Embryonic facial prominence (tissue), 1 donor: ENCODE measurements around the gene TMEM150B.

Source experiments
- DNase-seq: peaks from one replicate; pipeline ENCODE4 v3.0.0-alpha.2; 2016; ENCODE audit errors: extremely low spot score

The TMEM150B gene

DNA sequence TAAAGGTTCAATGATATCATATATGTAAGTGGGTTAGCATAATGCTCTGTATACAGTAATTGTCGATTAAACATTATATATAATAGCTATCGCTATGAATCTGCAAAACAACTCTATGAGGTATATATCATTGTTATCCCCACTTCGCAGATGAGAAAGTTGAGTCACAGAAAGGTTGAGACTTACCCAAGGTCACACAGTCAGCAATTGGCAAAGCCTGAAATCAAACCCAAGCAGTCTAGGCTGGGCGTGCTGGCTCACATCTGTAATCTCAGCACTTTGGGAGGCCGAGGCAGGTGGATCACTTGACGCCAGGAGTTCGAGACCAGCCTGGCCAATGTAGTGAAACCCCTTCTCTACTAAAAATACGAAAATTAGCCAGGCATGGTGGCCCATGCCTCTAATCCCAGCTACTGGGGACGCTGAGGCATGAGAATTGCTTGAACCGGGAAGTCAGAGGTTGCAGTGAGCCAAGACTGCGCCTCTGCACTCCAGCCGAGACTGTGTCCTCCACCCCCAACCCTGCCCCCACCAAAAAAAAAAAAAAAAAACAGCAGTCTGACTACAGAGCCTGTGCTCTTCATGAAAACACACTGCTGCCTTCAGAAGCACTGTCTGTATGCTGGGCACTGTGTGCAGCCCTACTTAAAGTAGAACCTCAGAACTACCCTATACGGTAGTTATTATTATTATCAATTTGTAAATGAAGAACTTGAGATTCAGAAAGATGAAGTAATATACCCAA, 46.6 kb downstream of the TMEM150B start:
- no peak for DNase-seq

DNA sequence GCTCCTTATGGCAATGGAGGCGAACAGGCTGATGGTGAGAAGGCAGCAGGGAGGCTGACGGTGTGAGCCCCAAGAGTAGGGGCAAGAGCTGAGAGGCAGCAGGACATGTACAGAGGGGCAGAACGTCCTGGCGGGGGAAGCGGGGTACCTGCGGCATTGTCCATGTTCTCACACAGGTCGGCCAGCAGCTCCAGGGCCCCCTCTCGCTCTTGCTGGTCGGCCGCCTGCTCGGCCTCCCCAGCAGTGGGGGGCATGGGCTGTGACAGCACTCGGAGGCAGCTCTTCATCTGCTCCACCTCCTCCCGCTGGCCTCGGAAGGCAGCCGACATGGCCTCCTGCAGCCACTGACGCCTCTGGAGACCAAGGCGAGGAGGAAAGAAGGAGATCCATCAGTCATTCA, 47.6 kb downstream of the TMEM150B start:
- DNase-seq = no peak

DNA sequence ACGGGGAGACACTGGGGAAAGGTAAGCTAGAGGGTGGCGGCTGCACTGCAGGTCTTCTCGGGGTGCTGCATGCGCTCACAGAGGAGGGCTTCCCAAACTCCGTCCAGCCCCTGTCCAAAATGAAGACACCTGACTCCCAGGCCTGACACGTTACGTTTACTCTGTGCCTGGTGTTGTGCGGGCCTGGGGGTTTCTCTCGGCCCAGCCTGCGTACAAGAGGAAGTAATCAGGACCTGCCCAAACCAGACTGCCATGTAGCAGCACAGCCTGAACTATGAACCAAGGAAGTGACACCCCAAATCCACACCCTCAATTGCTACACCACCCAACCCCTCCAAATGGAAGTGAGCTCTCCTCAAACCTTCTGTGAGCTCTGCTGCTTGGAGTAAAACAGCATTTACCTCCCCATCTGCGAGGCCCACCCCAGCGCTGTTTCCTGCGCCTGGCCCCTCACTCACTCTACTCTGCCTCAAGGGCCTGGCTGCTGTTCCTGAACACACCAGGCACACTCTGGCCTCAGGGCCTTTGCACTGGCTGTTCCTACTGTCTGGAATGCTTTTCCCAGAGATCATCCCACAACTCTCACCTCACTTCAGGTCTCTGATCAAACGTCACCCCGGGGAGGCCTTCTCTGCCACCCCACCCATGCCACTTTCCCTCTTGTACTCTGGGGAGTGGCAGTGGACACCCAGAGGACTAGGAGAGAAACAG, 48.3 kb downstream of the TMEM150B start:
- no peak for DNase-seq

- DNase-seq = no peak
Observed at GRCh38 chr19:55275851-55276719, 49.1 kb downstream of the TMEM150B start.

DNA sequence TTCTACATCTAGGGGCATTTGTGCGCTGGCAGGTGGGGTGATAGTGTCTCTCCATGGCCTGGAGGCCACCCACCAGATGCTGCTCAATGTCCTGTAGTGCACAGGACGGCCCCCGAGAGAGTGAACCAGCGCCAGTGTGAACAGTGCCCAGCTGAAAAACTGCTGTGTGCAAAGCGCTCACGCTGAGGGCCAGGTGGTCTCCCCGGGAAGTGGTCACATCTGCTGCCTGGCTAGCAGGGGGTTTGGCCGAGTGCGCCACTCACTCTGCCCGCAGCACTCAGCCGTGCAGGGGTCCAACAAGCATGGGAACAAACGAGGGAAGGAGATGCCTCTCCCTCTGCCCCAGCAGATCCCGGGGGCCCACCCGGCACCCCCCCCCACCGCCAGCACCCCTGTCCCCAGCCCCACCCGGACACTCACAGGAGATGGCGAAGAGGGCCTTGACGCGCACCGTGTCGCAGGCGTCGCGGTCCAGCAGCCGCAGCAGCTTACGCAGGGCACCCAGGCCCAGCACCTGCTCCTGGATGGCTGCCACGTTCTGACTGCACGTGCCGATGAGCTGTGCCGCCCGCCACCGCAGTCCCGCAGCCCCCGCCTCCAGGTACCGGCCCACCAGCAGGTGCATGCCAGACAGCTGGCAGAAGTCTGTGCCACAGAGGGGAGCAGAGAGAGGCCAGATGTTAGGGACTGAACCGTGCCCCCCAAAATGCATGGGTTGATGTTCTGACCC, 51.0 kb downstream of the TMEM150B start:
- no peak for DNase-seq

- no peak for DNase-seq
Observed at GRCh38 chr19:55272142-55272541, 53.0 kb downstream of the TMEM150B start.

DNA sequence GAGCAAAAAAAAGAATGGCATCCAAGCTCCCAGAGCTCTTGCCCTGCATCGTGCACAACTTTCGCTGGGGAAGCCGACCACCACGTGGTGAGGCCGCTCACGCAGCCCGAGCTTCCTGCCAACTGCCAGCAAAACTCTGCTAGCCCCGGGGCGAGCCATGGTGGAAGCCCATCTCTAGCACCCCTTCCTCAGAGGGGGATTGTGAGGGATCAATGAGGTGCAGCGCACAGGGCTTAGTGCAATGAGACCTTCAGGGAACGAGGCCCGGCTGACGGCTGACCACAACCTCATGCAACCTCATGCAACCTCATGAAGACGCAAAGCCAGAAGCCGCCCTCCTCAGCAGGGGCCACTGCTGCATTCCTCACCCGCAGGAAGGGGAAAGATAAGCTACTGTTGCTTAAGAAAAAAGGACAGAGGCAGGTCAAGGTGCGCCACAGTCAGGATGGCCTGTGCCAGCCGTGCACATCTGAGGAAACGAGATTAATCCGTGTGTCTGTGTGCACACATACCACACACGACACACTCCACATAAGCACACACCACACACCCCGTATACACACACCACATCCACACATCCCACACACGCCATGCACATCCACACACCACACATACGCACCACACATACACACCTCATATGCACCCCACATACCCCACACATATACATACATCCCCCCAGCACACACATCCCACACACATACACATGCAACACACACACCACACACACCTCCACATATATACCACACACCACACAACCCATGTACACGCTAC, 54.8 kb downstream of the TMEM150B start:
- no peak for DNase-seq

DNA sequence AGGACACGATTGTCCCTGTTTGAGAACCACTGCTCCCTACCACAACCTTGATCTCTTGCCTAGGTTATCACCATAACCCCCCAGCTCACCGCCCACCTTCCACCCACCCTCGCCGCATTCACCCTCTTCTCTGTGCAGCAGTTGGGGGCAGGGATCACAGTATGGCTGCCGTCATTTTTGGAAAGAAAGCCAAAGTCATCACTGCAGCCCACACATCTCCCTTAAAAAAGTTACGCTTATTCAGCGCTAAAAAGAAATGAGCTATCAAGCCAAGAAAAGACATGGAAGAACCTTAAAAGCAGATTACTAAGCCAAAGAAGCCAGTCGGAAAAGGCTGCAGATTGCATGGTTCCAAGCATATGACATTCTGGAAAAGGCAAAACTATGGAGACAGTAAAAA, 55.8 kb downstream of the TMEM150B start:
- no peak for DNase-seq

DNA sequence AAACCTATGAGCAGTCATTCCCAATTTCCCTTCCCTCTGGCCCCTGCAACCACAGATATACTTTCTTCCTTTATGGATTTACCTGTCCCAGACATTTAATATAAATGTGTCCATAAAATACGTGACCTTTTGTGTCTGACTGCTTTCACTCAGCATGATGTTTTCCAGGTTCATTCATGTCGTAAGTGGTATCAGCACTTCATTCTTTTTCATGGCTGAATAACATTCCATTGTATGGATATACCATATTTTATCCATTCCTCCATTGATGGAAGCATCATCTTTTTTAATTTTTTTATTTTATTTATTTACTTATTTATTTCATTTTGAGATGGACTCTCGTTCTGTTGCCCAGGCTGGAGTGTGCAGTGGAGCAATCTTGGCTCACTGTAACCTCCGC, 58.3 kb downstream of the TMEM150B start:
- no peak for DNase-seq

- no peak for DNase-seq
Observed at GRCh38 chr19:55266404-55266803, 58.7 kb downstream of the TMEM150B start.

DNA sequence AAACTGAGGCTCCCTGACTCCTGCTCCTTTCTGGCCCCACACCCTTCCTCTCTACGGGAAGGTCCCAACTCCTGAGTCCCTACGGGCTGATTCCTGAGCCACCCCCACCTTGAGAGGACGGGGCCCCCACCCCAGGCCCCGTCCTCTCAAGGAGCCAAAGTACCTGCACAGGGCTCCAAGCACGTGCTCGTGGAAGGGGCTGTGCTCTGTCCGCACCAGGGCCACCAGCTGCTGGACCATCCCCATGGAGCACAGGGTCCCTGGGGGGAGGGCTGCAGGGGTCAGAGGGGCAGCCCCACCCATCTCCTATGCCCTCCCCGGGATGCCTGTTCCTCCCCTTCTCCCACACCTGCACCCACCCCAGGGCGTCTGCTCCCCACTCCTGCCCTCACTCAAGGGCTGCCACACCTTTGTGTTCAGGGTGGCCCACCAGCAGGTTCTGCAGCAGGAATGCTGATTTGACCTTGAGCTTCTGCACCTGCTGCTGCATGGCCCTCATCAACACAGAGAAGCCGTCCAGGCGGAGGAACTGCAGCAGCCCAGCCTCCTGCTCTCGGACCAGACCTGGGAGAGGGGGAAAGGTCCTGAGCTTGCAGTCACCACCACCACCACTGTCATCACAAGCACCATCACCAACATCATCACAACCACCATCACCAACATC, 59.3 kb downstream of the TMEM150B start:
- DNase-seq = no peak

DNA sequence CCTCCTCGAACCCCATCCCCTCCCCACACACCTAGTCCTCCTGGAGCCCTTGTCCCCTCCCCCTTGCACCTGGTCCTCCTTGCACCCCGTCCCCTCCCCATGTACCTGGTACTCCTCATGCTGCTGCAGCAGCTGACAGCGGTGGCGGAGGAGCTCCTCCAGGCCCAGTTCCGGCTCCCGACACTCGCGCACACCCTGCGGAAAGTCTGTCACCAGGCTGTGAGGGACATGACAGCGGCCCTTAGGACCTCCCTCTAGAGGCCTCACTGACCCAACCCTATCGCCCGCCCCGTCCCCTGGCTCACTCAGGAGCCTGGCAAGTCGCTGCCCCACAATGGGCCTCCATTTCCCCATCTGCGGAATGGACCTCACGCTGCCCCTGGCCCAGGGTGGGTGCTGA, 60.0 kb downstream of the TMEM150B start:
- DNase-seq = no peak

GRCh38 chr19:55264531-55264930, 60.6 kb downstream of the TMEM150B start:
- DNase-seq = no peak
